HEK293 (cell line): ENCODE results near the gene TEX2.

Experiments
- CTCF ChIA-PET: fragments of 350-600 bp; formaldehyde crosslinking; extraction: SDS; loops from one replicate; lab custom pipeline; 2021; ENCODE audit warnings: antibody characterized with exemption; lab: Yijun Ruan, JAX
- POLR2A ChIA-PET: fragments of 300-600 bp; formaldehyde crosslinking; extraction: SDS; loops from one replicate; lab custom pipeline; 2020; ENCODE audit warnings: antibody characterized with exemption, inconsistent platforms; lab: Yijun Ruan, JAX
- H3K27ac ChIP-seq: fragments of 200-500 bp; sonication (Bioruptor generic); 2 replicates; pipeline ENCODE4 v1.5.1; 2014; ENCODE audit warnings: low read depth, low read length, control low read depth, inconsistent platforms; ENCODE audit errors: extremely low read depth
- H3K36me3 ChIP-seq, 2 experiments: fragments of 200-500 bp in 1 of 2; sonication (Bioruptor generic) in 1 of 2; 1 replicate in 1 of 2; 2 replicates in 1 of 2; pipeline ENCODE4 v1.5.1; 2014 to 2017; ENCODE audit warnings: inconsistent platforms in 2 of 2, low read length in 2 of 2; ENCODE audit not compliant: control insufficient read depth in 2 of 2, insufficient read depth in 1 of 2
- H3K4me1 ChIP-seq: fragments of 200-500 bp; sonication (Bioruptor generic); 2 replicates; pipeline ENCODE4 v1.5.1; 2014; ENCODE audit warnings: mild to moderate bottlenecking, low read length, inconsistent platforms; ENCODE audit not compliant: control insufficient read depth, insufficient read depth
- H3K4me3 ChIP-seq: 2 replicates; pipeline ENCODE4 v1.5.1; 2011; ENCODE audit warnings: low read depth, mild to moderate bottlenecking, control low read depth, low read length, moderate library complexity
- H3K9me3 ChIP-seq: fragments of 200-500 bp; sonication (Bioruptor generic); 2 replicates; pipeline ENCODE4 v1.5.1; 2014; ENCODE audit warnings: low read depth, low read length, inconsistent platforms; ENCODE audit not compliant: control insufficient read depth, insufficient read depth
- BCL6B ChIP-seq: fragments of 450-650 bp; formaldehyde crosslinking; IDR thresholded peaks from 2 replicates; pipeline ENCODE4 v1.5.1; 2017; ENCODE audit warnings: missing biosample characterization, missing genetic modification characterization
- ELK4 ChIP-seq: IDR thresholded peaks from 2 replicates; pipeline ENCODE4 v1.6.1; 2011; ENCODE audit warnings: mild to moderate bottlenecking, low read depth, low read length, borderline replicate concordance
- FEZF1 ChIP-seq: fragments of 450-650 bp; formaldehyde crosslinking; IDR thresholded peaks from 2 replicates; pipeline ENCODE4 v1.5.1; 2016; ENCODE audit warnings: missing biosample characterization, missing genetic modification characterization
- PRDM1 ChIP-seq: fragments of 450-650 bp; formaldehyde crosslinking; IDR thresholded peaks from 2 replicates; pipeline ENCODE4; 2016; ENCODE audit warnings: missing biosample characterization, missing genetic modification characterization
- RBAK ChIP-seq: fragments of 450-650 bp; formaldehyde crosslinking; IDR thresholded peaks from 2 replicates; pipeline ENCODE4 v1.5.1; 2016; ENCODE audit warnings: missing biosample characterization, missing genetic modification characterization
- ZNF132 ChIP-seq: fragments of 450-650 bp; formaldehyde crosslinking; IDR thresholded peaks from 2 replicates; pipeline ENCODE4 v1.5.1; 2017; ENCODE audit warnings: missing biosample characterization, missing genetic modification characterization, borderline replicate concordance
- ZNF146 ChIP-seq: fragments of 450-650 bp; formaldehyde crosslinking; IDR thresholded peaks from 2 replicates; pipeline ENCODE4 v1.5.1; 2016; ENCODE audit warnings: missing biosample characterization, missing genetic modification characterization
- ZNF19 ChIP-seq: fragments of 450-650 bp; formaldehyde crosslinking; IDR thresholded peaks from 2 replicates; pipeline ENCODE4; 2016; ENCODE audit warnings: missing biosample characterization, missing genetic modification characterization, low read depth
- ZNF350 ChIP-seq: fragments of 450-650 bp; formaldehyde crosslinking; IDR thresholded peaks from 2 replicates; pipeline ENCODE4 v1.5.0; 2017; ENCODE audit warnings: missing biosample characterization, mild to moderate bottlenecking, missing genetic modification characterization
- ZNF394 ChIP-seq: fragments of 450-650 bp; formaldehyde crosslinking; IDR thresholded peaks from 2 replicates; pipeline ENCODE4 v1.5.1; 2016; ENCODE audit warnings: missing biosample characterization, missing genetic modification characterization, mild to moderate bottlenecking, moderate library complexity, borderline replicate concordance
- ZNF426 ChIP-seq: fragments of 450-650 bp; formaldehyde crosslinking; IDR thresholded peaks from 2 replicates; pipeline ENCODE4 v1.5.1; 2017; ENCODE audit warnings: missing biosample characterization, missing genetic modification characterization, mild to moderate bottlenecking, inconsistent platforms, moderate library complexity
- ZNF514 ChIP-seq: fragments of 450-650 bp; formaldehyde crosslinking; IDR thresholded peaks from 2 replicates; pipeline ENCODE4 v1.5.1; 2016; ENCODE audit warnings: missing biosample characterization, missing genetic modification characterization
- ZNF610 ChIP-seq: fragments of 450-650 bp; formaldehyde crosslinking; IDR thresholded peaks from 2 replicates; pipeline ENCODE4 v1.5.1; 2016; ENCODE audit warnings: missing biosample characterization, missing genetic modification characterization, borderline replicate concordance
- ZNF621 ChIP-seq: fragments of 450-650 bp; formaldehyde crosslinking; IDR thresholded peaks from 2 replicates; pipeline ENCODE4 v1.5.1; 2017; ENCODE audit warnings: missing biosample characterization, missing genetic modification characterization
- ZNF626 ChIP-seq: fragments of 450-650 bp; sonication (Bioruptor Pico); formaldehyde crosslinking; IDR thresholded peaks from 2 replicates; pipeline ENCODE4 v1.5.1; 2018; ENCODE audit warnings: missing biosample characterization, missing genetic modification characterization, inconsistent platforms
- ZNF707 ChIP-seq: fragments of 450-650 bp; formaldehyde crosslinking; IDR thresholded peaks from 2 replicates; pipeline ENCODE4 v1.5.1; 2016; ENCODE audit warnings: missing biosample characterization, missing genetic modification characterization
- ZNF777 ChIP-seq: fragments of 450-650 bp; formaldehyde crosslinking; IDR thresholded peaks from 2 replicates; pipeline ENCODE4 v1.5.1; 2017; ENCODE audit warnings: missing biosample characterization, missing genetic modification characterization, borderline replicate concordance
- ZNF830 ChIP-seq: fragments of 450-650 bp; IDR thresholded peaks from 2 replicates; pipeline ENCODE4 v1.5.0; 2018; ENCODE audit warnings: missing biosample characterization, missing genetic modification characterization, low read depth, mild to moderate bottlenecking, moderate library complexity
- ZSCAN16 ChIP-seq: fragments of 450-650 bp; formaldehyde crosslinking; IDR thresholded peaks from 2 replicates; pipeline ENCODE4 v1.5.1; 2016; ENCODE audit warnings: missing biosample characterization, missing genetic modification characterization
- TF ChIP-seq, protein P1 (sequence below): sonication (generic); formaldehyde crosslinking; IDR thresholded peaks from 2 replicates; pipeline ENCODE4 v1.8.1; 2022; ENCODE audit warnings: mild to moderate bottlenecking, moderate library complexity, missing genetic modification reagents
- TF ChIP-seq, protein P2 (sequence below): fragments of 450-650 bp; formaldehyde crosslinking; IDR thresholded peaks from 2 replicates; pipeline ENCODE4 v1.5.1; 2017; ENCODE audit warnings: missing biosample characterization, missing genetic modification characterization
- TF ChIP-seq, protein P3 (sequence below): fragments of 450-650 bp; formaldehyde crosslinking; IDR thresholded peaks from 2 replicates; pipeline ENCODE4 v1.5.1; 2016; ENCODE audit warnings: missing biosample characterization, missing genetic modification characterization

TEX2 gene

DNA sequence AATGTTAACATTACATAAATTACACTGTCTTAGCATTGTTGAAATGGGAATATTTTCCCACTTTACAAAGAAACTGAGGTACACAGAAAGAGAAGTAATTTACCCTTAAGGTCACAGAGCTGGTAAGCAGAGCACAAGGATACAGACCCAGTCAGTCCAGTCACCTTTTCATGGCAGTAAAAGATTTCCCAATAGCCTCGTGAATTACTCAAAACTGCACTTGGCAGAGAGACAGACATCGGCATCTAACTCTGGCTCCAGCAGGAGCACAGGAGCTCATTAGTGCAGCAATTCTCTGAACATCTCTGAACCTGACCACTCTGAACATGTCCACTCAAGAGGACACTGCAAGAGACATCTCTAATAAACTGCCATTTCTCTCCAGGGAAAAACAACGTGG, 3.1 kb downstream of the TEX2 start:
- Histone ChIP-seq H3K4me3 (no peak overlapping the region), H3K36me3 (no peaks in the 10 kb centered on the region), H3K27ac (no peak overlapping the region)
- POLR2A ChIA-PET, result interaction anchor here (1.0 kb wide), 1 partner anchor 114 kb away, joined by 3 read pairs; no protein-coding TSS in a partner anchor
- TF ChIP-seq ZSCAN16 (tag by site-specific recombination) (no peak), RBAK (no peak)
- TF ChIP-seq, all 188 proteins: peak for 0
- CTCF ChIA-PET, result interaction anchor here (0.6 to 1.0 kb wide), 5 partner anchors 9 to 231 kb away, joined by 3 to 5 read pairs (median 3); no protein-coding TSS in a partner anchor
- peaks cover 21% of the 10 kb centered on the region for H3K4me1 ChIP-seq
- H3K9me3 ChIP-seq, result no peaks in the 10 kb centered on the region

GRCh38 chr17:64259426-64259825, 3.6 kb downstream of the TEX2 start:
- H3K4me3 ChIP-seq, result no peak overlapping the region
- H3K9me3 ChIP-seq, result no peaks in the 10 kb centered on the region
- peaks cover 21% of the 10 kb centered on the region for H3K4me1 ChIP-seq
- H3K36me3 ChIP-seq, result no peaks in the 10 kb centered on the region
- no peak for TF ChIP-seq ELK4
- TF ChIP-seq ZNF514 (tag by site-specific recombination), result no peak
- TF ChIP-seq, protein P1, sequence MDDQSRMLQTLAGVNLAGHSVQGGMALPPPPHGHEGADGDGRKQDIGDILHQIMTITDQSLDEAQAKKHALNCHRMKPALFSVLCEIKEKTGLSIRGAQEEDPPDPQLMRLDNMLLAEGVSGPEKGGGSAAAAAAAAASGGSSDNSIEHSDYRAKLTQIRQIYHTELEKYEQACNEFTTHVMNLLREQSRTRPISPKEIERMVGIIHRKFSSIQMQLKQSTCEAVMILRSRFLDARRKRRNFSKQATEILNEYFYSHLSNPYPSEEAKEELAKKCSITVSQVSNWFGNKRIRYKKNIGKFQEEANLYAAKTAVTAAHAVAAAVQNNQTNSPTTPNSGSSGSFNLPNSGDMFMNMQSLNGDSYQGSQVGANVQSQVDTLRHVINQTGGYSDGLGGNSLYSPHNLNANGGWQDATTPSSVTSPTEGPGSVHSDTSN (CRISPR knock-in tag), result no peak
- no peak for TF ChIP-seq ZNF146
- TF ChIP-seq BCL6B (tag by site-specific recombination), result no peak
- no peak for TF ChIP-seq ZNF350 (tag by site-specific recombination)
- TF ChIP-seq ZNF394 (tag by site-specific recombination), result no peak
- TF ChIP-seq ZNF610 (tag by site-specific recombination), result no peak
- TF ChIP-seq, protein P2, sequence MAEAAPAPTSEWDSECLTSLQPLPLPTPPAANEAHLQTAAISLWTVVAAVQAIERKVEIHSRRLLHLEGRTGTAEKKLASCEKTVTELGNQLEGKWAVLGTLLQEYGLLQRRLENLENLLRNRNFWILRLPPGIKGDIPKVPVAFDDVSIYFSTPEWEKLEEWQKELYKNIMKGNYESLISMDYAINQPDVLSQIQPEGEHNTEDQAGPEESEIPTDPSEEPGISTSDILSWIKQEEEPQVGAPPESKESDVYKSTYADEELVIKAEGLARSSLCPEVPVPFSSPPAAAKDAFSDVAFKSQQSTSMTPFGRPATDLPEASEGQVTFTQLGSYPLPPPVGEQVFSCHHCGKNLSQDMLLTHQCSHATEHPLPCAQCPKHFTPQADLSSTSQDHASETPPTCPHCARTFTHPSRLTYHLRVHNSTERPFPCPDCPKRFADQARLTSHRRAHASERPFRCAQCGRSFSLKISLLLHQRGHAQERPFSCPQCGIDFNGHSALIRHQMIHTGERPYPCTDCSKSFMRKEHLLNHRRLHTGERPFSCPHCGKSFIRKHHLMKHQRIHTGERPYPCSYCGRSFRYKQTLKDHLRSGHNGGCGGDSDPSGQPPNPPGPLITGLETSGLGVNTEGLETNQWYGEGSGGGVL (tag by site-specific recombination), result no peak
- TF ChIP-seq, protein P3, sequence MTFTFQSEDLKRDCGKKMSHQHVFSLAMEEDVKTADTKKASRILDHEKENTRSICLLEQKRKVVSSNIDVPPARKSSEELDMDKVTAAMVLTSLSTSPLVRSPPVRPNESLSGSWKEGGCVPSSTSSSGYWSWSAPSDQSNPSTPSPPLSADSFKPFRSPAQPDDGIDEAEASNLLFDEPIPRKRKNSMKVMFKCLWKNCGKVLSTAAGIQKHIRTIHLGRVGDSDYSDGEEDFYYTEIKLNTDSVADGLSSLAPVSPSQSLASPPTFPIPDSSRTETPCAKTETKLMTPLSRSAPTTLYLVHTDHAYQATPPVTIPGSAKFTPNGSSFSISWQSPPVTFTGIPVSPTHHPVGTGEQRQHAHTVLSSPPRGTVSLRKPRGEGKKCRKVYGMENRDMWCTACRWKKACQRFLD (tag by site-specific recombination), result no peak
- no peak for TF ChIP-seq ZNF626 (tag by site-specific recombination)
- no peak for TF ChIP-seq FEZF1 (tag by site-specific recombination)
- no peak for TF ChIP-seq ZNF830
- no peak for TF ChIP-seq ZNF707
- TF ChIP-seq ZNF621 (tag by site-specific recombination), result no peak
- TF ChIP-seq ZNF426, result no peak
- TF ChIP-seq ZNF132 (tag by site-specific recombination), result no peak
- no peak for TF ChIP-seq ZNF777
- TF ChIP-seq PRDM1 (tag by site-specific recombination), result no peak
- TF ChIP-seq ZNF19 (tag by site-specific recombination), result no peak
- ChIA-PET POLR2A (interaction anchor here (1.0 kb wide), 1 partner anchor 114 kb away, joined by 3 read pairs; no protein-coding TSS in a partner anchor), CTCF (interaction anchor here (0.6 to 1.0 kb wide), 4 partner anchors 8 to 230 kb away, joined by 3 to 5 read pairs (median 3); no protein-coding TSS in a partner anchor)
- H3K27ac ChIP-seq, result no peak overlapping the region
